Inferior parietal cortex (tissue), 1 donor: ENCODE results near the gene EIF4E.
"Not testable (repeated sequence)": the region's sequence is repeated elsewhere in the genome, so short reads cannot be mapped to it uniquely, and the experiment has no call there.

Experiments used
- DNase-seq: peaks from one replicate; pipeline ENCODE4 v3.0.0-alpha.2; 2016; ENCODE audit errors: extremely low spot score

Gene EIF4E

DNA sequence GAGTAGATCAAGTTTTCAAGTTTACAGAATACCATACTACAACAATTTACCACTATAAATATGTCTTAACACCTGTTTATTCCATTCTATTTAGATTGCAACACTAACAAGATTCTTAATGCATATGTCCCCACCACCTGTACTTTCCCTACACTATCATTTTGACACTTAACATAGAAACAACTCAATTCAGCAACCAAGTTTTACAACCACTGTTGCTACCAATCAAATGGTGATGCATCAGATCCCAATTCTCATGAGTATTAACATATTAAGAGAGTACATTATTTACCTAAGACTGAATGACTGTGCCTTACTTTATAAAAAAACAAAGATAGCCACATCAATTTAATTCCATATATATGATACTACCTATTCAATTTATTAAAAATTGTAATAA lies 49.4 kb downstream of the EIF4E start:
- no peak for DNase-seq

DNA sequence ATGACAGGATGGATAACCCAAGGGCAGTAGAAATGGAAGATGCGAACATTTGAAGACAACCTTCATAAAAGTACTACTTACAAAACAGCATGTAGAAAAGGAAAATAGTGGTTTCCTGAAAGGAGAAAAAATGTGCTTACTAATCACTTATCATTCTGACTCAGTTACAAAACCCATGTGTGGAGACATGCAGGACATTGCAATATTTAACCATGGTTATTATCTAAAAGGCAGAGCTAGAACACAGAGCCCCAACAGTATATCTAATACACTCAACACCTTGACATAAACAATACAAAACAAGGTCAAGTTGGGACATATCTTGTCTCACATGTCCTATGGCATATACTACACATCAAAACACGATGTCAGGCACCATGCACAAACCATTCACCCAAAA lies 55.9 kb downstream of the EIF4E start:
- DNase-seq: no peak

DNA sequence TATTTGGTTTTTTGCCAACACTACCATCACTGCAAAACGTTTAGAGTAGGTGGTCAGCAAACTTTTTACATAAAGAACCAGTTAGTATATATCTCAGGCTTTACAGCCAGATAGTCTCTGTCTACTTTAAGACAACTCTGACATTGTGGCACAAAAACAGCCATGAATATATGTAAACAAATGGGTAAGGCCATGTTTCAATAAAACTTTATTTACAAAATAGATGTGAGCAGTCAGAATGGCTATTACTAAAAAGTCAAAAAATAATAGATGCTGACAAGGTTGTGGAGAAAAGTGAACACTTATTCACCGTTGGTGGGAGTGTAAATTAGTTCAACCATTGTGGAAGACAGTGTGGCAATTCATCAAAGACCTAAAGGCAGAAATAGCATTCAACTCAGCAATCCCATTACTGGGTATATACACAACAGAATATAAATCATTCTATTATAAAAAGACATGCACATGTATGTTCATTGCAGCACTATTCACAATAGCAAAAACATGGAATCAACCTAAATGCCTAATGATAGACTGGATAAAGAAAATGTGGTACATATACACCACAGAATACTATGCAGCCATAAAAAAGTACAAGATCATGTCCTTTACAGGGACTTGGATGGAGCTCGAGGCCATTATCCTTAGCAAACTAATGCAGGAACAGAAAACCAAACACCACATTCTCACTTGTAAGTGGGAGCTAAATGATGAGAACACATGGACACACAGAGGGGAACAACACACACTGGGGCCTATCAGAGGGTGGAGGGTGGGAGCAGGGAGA lies 56.6 kb downstream of the EIF4E start:
- not testable (repeated sequence) for DNase-seq

DNA sequence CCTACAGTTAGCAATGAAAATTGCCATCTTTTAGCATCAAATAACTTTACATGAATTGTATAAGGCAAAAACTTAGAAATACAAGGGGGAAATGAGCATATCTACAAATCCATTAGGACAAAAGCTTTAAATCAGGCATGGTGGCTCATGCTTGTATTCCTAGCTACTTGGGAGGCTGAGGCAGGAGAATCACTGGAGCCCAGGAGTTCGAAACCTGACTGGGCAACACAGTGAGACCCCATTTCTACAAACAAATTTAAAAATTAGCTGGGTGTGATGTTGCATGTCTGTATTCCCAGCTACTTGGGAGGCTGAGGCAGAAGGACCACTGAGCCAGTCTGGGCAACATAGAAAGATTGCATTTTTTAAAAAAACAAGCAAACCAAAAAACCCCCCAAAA lies 61.3 kb downstream of the EIF4E start:
- no peak for DNase-seq

DNA sequence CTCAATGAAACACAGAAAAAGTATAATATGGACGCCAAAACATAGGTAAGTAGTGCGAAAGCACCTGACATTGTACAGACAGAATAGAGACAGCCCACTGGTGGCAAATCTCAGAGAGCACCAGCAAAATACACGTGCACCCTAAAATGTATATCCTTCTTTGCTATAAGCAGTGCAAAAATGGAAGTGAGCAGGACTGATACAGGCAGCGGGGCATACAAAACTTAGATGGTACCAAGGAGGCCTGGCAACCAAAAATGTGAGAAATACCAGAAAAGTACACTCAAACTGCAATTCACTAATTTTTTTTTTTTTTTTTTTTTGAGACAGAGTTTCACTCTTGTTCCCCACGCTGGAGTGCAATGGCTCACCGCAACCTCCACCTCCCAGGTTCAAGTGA lies 63.9 kb downstream of the EIF4E start:
- no peak for DNase-seq

DNA sequence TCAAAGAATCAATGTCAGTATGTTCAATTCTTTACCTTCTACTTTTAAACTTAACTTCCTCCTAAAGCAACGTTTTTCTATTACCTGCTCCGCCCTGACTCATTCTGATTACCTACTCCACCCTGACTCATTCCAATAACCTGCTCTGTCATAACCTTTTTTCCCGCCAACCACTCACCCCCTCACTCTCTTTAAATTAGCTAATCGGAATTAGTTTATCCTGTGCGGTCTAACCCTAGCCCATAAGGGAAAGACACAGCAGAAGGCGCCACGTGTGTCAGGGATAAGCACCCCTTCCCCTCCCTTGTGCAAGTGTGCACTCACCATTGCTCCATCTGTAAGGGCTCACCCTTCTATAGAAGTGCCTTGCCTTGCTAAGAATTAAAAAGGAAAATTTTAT lies 64.4 kb downstream of the EIF4E start:
- DNase-seq: no peak

DNA sequence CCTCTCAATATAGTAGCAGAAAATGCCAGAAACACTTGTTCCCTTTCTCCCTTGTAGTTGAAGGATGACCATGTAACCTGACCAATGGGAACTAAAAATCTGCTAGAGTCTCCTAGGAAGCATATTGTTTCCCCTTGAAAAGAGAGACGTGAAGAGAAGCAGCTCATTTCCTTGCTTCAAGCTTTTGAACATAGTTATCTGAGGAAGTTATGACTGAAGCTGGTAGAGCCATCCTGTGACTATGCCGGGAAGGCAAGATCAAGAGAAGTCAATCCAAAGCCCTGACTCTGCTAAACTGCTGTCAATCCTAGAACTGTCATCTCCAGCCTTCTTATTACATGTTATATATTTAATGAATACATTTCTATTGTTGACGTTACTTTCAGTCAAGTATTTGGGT lies 66.6 kb downstream of the EIF4E start:
- DNase-seq: no peak

DNA sequence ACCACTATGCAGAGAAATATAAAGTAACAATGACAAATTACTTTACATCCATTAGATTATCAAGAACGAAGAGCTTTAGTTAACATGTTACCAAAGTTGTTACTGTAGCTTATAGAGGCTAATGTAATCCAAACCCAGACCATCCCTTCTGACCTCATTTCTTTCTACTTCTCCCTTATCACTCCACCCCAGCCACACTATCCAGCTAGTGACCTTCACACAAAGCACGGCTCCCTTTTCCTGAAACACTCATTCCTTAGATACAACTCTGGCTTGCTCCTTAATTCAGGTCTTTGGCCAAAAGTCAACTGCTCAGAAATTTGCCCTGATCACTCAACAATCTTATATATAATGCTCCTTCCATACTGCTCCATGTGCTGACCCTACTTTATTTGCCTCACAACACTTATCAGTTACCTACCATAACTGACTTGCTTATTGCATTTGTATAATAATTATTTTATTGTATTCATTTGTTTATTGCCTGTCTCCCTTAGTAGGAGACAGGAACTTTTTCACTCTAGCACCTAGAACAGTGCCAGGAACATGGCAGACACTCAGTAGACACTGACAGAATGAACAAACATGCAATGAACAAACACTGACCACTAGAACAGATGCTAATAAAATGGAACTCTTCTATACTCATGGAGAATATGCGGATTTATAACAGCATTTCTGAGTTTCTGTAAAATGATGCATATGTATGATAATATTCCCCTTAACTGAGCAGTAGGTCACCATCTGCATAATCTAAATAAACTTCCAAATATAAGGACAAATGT lies 67.6 kb downstream of the EIF4E start:
- DNase-seq: no peak

DNA sequence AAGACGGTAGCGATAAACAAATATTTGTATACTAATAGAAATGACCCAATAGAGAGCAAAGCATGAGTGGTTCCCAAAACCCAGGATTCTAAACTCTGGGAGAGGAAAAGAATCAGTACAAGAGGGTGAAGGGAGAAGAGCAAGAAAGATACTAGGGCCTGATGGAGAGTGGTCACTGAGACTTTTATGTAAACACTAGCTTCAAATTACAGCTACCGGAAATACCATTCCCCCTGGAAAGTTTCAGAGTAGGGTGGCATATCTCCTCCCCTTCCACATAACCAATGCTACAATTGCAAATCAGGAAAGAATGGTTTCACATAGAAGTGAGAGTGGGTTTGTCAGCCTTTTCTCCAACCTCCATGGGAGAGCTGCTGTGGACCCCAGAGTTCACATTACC lies 77.1 kb downstream of the EIF4E start:
- no peak for DNase-seq

DNA sequence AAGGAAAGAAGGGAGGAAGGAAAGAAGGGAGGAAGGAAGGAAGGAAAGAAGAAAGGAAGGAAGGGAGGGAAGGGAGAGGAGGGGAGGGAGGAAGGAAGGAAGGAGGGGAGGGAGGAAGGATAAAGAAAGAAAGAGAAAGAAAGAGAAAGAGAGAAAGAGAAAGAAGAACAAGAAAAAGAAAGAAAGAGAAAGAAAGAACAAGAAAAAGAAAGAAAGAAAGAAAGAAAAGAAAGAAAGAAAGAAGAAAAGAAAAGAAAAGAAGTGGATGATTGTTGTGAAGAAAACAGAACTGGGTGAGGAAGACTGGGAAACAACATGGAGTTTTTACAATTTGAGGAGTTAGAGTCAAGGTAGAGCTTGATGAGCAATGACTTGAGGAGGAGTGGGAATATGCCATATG lies 78.0 kb downstream of the EIF4E start:
- DNase-seq: no peak

DNA sequence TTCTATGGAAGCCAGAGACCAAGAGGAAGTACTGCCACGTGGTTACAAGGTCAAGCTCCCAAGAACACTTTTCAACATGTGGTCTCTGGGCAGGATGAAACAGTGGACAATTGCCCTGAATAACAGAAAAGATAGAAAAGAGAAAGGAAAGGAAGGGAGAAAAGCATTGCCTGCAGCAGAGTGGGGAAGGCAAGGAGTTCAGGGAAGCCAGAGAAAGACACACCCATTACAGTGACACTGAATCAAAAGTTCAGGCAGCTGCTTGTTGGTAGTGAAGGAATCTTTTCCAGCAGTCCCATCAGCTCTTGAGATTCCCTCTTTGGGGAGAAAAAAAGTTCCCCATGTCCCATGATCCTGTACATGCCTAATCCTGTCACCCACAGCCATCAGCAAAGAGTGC lies 80.5 kb downstream of the EIF4E start:
- DNase-seq: no peak

DNA sequence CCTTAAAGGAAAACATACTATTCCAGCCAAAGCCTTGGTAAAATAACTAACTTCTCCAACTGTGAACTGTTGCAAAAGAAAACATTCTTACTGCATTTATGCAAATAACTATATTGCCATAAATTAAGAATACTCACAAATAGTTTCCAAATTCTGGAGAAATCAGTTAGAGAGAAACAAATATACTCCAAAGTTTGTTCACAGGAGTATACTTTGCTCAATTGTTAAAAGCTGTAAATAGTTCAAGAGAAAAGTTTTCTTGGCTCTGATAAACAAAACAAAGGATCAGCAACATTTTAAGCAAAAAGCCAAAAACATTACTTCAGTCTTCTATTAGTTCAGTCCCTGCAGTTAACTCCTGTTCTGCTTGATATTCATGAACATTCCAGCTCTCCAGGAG lies 83.0 kb downstream of the EIF4E start:
- no peak for DNase-seq

DNA sequence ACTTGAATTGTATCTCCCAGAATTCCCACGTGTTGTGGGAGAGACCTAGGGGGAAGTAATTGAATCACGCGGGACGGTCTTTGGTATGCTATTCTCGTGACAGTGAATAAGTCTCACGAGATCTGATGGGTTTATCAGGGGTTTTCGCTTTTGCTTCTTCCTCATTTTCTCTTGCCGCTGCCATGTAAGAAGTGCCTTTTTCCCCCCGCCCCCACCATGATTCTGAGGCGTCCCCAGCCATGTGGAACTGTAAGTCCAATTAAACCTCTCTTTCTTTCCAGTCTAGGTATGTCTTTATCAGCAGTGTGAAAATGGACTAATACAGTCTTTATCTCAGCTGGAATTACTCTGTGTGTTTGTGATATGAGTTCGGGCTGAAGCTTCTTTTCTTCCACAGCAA lies 86.0 kb downstream of the EIF4E start:
- DNase-seq: not testable (repeated sequence)

DNA sequence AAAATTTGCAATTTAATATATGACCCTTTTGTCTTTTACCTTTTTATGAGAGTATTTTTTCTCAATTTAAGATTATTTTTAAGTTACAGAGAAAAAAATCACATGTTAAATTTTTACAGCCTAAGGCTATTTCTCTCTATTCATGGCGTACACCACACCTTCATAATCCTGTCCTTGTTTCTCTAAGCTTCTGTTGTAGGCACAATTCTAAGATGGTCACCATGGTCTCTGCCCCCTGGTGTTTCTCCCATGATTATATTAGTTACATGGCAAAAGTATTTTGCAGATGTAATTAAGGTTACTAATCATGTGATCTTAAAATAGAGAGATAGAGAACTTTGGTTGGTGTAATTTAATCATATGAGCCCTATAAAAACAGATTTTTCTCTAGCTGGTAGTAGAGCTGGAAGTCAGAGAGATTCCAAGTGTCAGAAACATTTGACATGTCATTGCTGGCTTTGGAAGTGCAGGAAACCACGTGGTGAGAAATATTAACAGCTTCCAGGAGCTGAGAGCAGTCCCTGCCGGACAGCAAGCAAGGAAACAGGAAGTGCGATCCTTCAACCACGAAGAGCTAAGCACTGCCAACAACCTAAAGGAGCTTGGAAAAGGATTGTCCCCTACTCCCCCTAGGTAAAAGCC lies 89.8 kb downstream of the EIF4E start:
- DNase-seq: no peak

DNA sequence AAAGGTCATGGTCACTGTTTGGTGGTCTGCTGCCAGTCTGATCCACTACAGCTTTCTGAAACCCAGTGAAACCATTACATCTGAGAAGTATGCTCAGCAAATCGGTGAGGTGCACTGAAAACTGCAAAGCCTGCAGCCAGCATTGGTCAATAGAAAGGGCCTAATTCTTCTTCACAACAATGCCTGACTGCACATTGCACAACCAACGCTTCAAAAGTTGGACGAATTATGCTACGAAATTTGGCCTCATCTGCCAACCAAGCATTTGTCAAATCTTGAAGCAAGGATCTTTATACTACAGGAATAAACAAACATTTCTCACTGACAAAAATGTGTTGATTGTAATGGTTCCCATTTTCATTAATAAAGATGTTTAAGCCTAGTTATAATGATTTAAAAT lies 90.4 kb downstream of the EIF4E start:
- no peak for DNase-seq

DNA sequence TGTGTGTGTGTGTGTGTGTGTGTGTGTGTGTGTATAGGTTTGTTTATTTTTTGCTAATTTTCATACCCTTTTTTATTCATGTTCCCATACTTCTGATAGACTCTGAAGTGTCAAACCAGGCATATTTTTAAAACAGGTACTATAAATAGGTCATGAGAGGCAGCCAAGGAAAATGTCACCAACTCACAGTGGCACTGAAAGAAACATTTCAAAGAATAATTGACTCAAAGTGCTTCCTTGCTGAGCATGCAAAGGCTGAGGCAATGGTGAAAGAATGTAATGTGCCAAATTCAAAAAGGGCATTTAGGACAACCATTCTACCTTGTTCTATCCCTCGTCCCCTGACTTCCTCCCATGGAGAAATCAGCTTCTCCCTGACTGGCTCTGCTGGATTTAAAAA lies 95.5 kb downstream of the EIF4E start:
- DNase-seq: no peak

DNA sequence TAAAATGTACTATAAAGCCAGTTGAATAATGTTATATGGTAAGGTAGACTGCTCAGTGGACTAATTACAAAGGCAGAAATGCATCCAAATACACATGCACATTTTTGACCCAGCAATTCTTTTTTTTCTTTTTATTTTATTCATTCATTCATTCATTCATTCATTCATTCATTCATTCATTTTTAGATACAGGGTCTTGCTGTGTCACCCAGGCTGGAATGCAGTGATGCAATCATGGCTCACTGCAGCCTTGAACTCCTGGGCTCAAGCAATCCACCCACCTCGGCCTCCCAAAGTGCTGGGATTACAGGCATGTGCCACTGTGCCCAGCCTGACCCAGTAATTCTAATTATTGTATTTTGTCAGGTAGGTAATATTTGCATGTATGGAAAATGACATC lies 97.9 kb downstream of the EIF4E start:
- DNase-seq: not testable (repeated sequence)
